M059J (cell line): ENCODE results near the gene HIF1A. TPM values are rescaled to one million over a fixed set of nuclear protein-coding genes. Genes with fewer than 3 reads are reported as not detected.
A peak's percentile ranks its signal among the peaks of the same experiment; 100 is the strongest.
"Not testable (repeated sequence)": the region's sequence is repeated elsewhere in the genome, so short reads cannot be mapped to it uniquely, and the experiment has no call there.

Source experiments
- DNase-seq: peaks from one replicate; pipeline ENCODE4 v3.0.0-alpha.2; 2012; ENCODE audit warnings: low read depth
- total RNA-seq: library from RNA; depleted of rRNA; stranded (reverse); fragments of >200 nt; shearing (Covaris generic); gene quantifications from 2 replicates; pipeline ENCODE4 v1.2.3, GENCODE V29; 2014; rRNA removed

Gene HIF1A
- 301 and 404 TPM in 2 replicates for total RNA-seq

DNA sequence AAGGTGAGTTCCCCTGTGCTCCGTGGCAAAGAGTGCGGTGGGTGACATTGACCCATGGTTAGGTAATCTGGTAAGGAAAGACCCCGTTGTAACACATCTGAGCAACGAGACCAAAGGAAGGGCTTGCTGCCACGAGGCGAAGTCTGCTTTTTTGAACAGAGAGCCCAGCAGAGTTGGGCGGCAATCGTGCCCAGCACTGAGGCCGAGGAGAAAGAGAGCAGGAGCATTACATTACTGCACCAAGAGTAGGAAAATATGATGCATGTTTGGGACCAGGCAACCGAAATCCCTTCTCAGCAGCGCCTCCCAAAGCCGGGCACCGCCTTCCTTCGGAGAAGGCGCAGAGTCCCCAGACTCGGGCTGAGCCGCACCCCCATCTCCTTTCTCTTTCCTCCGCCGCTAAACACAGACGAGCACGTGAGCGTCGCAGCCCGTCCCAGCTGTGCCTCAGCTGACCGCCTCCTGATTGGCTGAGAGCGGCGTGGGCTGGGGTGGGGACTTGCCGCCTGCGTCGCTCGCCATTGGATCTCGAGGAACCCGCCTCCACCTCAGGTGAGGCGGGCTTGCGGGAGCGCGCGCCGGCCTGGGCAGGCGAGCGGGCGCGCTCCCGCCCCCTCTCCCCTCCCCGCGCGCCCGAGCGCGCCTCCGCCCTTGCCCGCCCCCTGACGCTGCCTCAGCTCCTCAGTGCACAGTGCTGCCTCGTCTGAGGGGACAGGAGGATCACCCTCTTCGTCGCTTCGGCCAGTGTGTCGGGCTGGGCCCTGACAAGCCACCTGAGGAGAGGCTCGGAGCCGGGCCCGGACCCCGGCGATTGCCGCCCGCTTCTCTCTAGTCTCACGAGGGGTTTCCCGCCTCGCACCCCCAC, at the start of gene HIF1A:
Gene HIF1A, plus strand, starts transcription at position 684 of the 865 bp plus-strand sequence. CDS start 292 bp downstream, outside the sequence.
- DNase-seq, result peak; percentile 99

DNA sequence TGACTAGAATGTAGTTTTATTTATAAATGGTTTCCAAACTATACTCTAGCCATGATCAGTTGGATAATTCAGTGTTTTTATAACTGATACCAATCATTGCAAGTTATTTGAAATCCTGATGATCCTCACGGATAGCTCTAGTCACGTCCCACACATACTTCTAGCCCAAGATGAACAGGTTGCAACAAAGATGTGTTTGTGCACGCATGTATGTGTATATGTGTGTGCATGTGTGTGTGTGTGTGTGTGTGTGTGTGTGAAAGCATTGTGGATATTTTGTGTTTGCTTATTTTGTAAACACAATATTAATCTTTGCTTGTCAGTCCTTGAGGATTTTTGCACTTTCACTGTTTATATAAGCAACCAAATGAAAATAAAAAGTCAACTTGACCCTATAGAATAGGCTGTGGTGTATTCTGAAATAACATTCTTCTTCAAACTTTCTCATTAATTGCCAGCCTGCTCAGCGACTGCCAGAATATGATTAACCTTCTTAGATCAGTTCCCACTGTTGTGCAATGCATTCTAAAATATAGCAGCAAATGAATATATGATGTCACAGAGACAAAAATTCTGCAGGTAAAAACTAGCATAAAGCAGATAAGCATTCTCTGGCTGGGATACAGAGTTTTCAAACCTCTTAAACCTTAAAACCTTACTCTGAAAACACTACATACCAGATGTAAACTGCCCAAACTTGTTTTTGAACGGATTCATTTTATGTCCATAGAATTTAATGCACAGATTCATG, 48.8 kb upstream of the HIF1A start:
- DNase-seq, result no peak

DNA sequence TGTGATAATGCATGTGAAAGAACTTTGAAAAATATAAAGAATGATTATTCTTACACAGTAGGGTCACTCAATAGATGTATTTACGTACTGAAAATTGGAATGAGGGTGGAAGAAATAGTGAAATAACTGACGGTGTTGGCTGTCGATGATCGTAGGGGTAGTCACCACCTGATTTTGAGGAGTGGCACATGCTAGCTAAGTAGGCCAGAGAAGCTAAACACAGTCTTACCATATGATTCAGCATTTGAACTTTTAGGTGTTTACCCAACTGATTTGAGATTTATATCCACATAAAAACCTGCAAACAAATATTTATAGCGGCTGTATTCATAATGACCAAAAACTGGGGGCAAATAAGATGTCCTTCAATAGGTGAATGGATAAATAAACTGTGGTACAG, 47.6 kb upstream of the HIF1A start:
- no peak for DNase-seq

DNA sequence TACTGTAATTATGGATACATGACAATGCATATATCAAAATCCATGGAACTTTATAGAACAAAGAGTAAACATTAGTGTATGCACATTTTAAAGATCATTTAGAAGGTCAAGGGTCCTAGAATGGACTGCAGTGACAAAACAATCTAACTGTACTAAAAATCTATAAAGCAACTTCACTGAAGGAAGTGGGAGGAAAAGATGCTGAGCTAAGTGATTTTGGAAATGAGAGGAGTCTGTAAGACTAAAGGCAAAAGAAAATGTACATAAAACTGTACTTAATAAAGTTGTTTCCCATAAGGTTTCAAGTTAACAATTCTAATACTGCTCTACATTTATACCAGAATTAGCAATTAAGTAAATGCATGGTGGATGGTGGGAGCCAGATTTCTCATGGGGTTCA, 46.9 kb upstream of the HIF1A start:
- DNase-seq, result no peak

DNA sequence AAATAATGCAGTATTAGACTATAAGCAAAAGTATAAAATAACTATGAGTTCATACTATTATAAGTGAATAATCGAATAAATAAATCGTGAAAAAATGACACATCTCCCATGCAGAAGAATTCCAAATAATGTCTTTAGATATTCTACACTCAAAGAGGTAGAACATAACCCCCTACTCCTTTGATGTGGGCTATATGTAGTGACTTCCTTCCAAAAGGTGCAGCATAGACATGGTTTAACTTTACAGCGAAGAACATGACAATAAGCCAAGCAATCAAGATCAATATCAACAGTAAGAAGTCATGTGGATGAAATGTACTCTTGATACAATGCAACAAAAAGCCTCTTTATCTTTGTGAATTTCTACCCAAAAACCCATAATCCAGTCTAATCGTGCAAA, 46.0 kb upstream of the HIF1A start:
- no peak for DNase-seq

DNA sequence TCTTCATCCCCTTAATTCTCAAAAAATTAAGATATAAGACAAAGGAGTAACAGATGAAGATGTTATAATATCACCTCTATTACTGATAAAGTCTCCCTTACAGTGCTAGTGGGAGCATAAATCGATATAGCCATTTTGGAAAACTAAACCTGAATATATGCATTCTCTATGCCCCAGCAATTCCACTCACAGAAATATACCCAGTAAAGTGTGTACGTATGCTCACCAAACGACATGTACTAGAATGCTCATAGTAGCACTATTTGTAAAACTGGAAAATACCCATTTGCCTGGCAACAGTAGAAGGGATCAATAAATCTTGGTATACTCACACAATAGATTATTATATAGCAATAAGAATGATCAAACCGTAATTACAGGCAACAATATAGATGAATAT, 44.0 kb upstream of the HIF1A start:
- DNase-seq, result no peak

DNA sequence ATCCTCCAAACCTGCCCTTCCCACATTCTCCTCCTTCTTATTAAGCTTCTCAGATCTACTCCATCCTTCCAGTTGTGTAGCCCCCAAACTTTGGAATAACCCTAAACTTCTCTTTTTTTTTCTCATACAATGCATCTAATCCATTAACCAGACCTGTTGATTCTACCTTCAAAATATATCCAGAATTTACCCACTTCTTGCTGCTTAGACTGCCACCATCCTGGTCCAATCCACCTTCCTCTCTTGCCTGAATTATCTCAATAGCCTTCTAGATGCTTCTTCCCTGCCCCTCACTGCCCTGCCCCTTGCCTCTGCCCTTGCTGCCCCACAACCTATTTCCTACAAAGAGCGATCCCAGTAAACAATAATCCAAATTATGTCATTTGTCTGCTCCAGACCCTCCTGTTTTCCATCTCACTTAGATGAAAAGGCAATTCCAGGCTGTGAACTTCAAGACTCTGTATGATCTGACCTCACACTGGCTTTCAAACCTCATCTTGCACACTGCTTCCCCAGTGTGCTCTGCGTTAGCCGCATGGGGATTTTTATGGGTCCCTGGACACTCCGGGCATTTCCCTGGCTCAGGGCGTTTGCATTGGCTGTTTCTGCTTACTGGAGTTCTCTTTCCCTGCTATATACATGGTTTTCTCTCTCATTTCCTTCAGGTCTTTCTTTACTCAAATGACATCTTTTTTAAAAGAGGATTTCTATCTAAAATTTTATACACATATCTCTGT, 42.6 kb upstream of the HIF1A start:
- peak; percentile 15 for DNase-seq

DNA sequence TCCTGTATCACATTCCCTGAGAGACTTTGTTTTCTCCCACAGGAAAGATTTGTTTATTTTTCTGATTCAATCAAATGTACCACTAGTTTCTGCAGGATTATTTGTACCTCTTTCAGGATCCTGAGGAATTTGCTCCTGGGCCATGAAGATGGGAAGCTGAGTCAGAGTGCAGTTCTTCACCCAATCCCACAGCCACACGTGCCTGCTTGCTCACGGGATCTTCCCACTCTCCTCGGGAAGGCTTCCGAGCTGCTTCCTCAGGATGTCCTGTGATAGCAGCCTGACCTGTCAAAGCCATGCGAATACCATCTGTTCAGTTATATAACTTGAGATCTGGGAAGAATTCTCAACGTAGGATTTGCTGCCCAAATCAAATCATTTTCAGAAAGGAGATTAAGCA, 41.8 kb upstream of the HIF1A start:
- DNase-seq, result peak; percentile 87

DNA sequence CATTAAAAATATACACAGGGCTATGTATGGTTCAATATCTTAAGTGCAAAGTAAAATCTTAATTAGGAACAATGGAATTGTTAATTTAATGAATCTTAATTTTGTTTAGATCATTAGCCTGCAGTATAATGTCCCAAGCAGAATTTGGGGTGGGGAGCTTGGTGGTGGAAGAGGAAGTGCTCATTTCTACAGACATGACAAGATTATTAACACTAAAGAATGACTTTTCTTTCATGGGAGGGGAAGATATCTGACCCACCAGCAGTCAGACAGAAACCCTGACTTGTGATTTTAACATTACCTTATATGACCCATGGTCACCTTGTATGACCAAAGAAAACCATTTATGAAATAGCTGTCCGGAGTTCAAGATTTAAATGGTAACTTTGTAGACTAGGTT, 41.3 kb upstream of the HIF1A start:
- DNase-seq, result no peak

DNA sequence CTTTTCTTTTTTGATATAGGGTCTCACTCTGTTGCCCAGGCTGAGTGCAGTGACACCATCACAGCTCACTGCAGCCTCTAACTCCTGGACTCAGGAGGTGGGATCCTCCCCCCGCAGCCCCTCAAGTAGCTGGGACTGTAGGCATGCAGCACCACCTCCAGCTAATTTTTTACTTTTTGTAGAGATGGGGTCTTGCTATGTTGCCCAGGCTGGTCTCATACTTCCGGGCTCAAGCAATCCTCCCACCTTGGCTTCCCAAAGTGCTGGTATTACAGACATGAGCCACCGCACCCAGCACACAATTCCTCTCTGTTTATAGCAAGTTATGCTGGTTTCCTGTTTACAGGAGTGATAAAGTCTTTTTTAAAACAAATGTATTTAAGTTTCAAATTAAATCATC, 39.5 kb upstream of the HIF1A start:
- no peak for DNase-seq

DNA sequence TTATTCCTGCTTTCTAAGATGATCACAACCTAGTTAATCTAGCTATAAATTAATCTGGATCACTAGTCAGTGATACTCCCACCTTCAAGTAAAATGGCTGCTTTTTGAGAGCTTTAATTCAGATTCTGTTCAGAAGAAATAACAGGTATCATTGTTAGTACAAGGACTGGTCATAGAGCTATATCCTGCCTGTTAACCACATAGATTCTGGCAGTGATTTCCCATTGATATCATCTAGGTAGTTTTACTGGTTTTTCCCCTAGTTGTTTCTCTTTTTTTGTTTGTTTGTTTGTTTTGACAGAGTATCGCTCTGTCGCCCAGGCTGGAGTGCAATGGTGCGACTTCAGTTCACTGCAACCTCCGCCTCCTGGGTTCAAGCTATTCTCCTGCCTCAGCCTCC, 39.0 kb upstream of the HIF1A start:
- DNase-seq, result peak; percentile 19

DNA sequence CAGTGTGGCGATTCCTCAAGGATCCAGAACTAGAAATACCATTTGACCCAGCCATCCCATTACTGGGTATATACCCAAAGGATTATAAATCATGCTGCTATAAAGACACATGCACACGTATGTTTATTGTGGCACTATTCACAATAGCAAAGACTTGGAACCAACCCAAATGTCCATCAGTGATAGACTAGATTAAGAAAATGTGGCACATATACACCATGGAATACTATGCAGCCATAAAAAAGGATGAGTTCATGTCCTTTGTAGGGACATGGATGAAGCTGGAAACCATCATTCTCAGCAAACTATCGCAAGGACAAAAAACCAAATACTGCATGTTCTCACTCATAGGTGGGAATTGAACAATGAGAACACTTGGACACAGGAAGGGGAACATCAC, 37.2 kb upstream of the HIF1A start:
- not testable (repeated sequence) for DNase-seq

DNA sequence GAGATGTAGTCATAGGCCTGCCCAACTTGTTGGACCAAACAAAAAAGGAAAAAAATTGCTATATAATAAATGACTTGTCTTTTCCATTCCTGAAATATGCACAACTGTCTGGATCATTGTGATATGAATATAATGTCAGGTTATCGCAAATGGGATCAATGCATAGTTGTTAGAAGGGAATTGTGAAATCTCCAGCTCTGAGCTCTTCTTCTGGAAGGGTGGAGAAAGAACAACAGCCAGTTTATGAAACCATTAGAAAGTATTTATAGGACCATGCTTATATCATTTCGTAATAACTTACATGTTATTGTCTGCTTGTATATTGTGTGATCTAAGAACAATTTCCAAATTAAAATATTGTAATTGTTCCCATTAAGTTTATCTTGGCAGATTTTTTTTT, 35.7 kb upstream of the HIF1A start:
- DNase-seq, result no peak

DNA sequence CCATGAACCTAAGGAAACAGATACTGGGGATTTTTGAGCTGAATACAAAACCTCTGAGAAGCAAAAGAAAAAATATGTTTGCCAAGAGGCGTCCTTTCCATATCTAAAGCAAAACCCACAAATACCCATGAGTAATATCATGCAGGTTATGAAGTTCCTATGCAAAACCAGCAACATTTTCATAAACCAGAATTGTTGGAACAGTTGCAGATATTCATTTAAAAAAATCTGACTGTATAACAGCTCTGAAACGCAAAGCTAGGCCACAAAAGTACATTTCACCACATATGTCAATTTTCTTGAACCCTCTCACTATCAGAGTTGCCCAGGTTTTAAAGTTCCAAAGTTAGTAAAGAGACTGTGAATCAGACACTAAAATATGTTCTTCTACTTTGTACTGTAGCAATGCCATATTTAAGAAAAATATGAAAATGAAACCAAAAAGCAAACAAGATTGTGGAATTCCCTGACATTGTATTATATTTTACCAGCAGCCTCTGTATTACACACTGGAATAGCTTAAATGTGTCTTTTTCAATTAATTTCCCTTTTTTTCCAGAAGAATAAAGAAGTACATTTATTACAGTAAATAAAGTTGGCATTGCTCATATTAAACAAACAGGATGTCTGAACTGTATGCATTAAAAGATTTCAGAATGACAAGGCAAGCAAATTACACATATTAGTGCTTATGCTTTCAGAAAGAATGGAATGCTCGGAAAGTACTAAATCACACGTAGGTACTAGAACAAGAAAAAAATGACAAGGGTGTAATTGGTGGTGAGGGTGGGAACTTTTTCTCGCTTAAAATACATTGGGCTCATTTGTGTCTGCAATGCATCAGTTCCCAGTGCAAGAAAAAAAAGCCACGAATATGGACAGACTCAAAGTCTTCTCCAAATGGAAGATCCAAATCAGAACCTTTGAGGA, 33.6 kb upstream of the HIF1A start:
- peak; percentile 39 for DNase-seq

DNA sequence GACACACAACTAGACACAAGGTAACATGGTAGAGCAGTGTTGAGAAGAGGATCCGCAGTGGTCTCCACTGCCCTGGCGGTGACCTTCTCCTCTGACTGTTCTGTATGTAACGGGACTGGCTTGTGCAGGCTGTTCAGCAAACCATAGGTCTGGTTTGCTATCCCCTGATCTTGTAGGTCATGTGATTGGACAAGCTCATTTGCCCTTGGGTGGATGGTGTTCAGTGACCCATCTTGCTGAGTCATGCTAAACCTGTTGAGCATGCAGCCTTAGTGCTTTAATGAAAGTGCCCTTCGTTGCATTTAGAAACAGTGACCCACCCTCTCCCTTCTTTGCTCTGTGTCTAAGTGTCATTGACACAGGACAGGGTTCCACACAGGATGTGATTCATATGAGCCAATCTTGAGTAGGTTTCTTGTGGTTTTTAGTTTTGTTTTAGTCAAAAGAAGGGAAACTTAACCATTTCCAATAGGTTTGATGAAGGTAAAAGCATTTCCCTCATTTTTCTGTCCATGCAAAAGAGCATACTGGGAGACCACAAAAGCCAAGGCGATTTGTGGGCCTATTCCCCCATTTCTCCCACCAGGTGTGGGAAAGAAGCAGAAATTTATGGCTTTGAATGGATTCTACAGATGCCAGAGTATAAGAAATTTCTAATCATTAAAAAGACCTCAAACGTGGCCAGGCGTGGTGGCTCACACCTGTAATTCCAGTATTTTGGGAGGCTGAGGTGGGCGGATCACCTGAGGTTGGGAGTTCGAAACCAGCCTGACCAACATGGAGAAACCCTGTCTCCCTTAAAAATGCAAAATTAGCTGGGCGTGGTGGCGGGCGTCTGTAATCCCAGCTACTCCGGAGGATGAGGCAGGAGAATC, 32.6 kb upstream of the HIF1A start:
- peak; percentile 98 for DNase-seq

DNA sequence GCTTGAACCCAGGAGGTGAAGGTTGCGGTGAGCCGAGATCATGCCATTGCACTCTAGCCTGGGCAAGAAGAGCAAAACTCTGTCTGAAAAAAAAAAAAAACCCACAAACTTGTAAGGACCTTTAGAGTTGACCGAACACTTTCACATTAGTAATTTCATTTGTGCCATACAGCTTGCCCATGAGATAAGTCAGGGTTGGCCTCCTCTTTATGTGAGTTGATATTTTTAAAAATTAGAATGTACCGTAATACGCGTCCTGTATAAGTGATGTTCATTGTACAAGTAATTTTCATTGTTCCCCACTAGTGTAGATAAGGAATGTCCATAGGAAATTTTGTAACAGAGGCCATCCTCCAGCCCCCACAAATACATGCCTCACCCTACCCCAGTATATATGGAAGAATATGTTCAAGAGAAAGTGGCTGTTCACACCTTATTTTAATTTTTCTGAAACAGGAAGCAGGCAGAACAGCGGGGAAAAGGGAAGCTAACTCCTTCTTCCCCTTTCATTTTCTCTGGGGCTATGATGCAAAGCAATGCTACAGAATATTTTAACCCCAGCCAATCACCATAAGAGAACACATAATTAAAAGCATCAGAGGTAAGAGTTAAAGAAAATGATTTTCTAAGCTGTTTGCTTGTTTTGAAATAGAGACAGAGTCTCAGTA, 31.9 kb upstream of the HIF1A start:
- DNase-seq, result no peak

DNA sequence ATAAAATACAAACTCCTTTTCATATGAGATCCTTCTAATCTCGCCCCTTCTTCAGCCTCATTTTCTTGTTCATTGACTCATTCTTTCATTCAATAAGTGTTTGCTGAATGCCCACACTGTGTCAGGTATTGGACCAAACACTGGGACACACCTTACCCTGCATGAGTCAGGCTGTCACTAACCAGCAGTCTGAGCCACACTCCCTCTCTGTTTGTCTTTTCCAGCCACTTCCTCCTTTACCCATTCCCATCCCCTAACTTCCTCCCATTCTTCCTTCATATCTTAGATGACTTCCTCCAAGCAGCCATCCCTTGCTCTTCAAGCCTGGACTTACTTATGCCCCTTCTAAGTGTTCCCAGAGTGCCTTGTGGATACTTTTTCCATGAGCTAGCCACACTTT, 27.0 kb upstream of the HIF1A start:
- no peak for DNase-seq

DNA sequence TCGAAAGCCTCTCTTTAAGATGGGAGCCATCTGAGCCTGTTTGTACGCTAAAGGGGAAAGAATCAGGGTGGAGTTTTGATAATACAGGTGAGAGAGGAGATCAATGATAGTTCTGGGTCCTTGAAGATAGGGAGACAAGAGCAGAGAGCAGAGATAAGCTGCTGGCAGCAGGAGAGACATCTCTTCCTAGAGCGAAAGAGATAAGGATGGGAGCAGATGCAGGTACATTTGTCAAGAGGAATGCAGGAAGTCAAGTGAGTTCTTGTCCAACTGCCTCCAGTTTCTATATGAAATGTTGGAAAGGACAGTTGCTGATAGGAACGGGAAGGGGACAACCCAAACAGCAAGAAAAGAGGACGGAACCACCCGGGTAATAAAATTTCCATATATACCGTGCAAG, 24.7 kb upstream of the HIF1A start:
- no peak for DNase-seq

DNA sequence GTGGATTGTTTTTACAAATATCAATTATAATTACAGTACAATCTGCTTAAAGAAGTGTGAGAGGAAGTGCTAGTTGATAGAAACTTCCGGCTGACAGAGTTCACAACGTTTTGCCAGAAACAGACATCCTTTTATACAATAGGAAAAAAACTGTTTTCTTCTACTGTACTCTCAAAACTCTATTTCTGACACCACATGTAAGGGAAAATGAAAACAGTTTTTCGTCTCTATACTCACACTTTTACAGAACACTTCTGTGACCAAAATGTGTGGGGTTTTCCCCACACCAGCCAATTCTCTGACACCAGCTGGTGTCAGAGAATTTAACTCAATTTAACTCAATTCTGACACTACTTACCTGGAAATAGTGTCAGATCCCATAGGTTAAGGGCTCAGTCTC, 24.2 kb upstream of the HIF1A start:
- no peak for DNase-seq

DNA sequence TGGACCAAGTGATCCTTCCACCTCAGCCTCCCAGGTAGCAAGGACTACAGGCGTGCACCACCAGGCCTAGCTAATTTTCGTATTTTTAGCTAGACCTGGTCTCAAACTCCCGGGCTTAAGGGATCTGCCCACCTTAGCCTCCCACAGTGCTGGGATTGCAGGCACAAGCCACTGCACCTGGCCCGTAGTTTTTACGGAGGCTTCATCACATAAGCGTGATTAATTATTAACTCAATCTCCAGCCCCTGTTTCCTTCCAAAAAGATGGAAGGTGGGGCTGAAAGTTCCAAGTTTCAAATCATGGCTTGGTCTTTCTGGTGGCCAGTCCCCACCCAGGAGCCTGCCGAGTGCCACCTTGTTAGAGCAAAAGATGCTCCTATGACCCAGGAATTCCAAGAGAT, 22.5 kb upstream of the HIF1A start:
- DNase-seq, result no peak
